ENCODE measurements around the gene TCERG1L.
"Not testable (repeated sequence)": the region's sequence is repeated elsewhere in the genome, so short reads cannot be mapped to it uniquely, and the experiment has no call there.

TCERG1L gene

GRCh38 chr10:131167036-131167860, 144.3 kb downstream of the TCERG1L start:
- no peak for DNase-seq (ENCODE audit: low read depth in 2 of 2)

GRCh38 chr10:131166486-131166885, 145.0 kb downstream of the TCERG1L start:
- DNase-seq (ENCODE audit: low read depth in 2 of 2): no peak

DNA sequence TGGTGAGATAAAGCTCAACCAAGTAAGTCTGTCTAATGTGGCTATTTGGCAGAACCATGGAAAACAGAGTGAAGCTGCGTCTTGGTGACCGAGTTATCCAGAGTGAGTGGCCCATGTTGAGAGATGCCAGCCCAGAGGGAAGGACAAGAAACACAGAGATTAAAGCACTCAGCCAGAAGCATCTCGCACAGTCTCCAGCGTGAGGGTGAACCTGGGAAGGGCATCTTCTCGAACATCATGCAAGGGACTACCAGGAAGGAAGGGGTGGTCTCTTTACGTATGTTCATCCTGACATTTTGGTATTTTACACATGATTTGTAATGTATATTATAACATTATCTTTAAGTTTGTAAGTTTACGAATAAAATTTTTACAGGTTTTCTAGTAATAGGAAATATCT, 146.4 kb downstream of the TCERG1L start:
- no peak for DNase-seq (ENCODE audit: low read depth in 2 of 2)

- no peak for DNase-seq (ENCODE audit: low read depth in 2 of 2)
Observed at GRCh38 chr10:131162866-131163843, 148.4 kb downstream of the TCERG1L start.

- no peak for DNase-seq (ENCODE audit: low read depth in 2 of 2)
Observed at GRCh38 chr10:131162211-131162610, 149.3 kb downstream of the TCERG1L start.

DNA sequence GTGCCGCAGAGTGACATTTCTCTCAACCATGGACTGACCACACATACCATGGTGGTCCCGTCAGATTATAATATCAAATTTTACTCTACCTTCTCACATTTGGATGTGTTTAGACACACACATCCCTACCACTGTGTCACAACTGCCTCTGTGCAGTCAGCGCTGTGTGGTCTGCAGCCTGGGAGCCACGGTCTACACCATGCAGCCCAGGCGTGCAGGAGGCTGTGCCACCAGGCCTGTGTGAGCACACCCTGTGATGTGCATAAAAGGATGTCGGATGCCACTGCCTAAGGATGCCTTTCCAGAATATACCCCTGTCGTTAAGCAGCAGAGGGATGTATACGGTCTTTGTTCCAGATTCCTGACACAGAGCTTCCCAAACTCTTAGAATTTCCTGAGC, 150.4 kb downstream of the TCERG1L start:
- no peak for DNase-seq (ENCODE audit: low read depth in 2 of 2)

GRCh38 chr10:131160219-131160875, 151.2 kb downstream of the TCERG1L start:
- no peak for DNase-seq (ENCODE audit: low read depth in 2 of 2)

DNA sequence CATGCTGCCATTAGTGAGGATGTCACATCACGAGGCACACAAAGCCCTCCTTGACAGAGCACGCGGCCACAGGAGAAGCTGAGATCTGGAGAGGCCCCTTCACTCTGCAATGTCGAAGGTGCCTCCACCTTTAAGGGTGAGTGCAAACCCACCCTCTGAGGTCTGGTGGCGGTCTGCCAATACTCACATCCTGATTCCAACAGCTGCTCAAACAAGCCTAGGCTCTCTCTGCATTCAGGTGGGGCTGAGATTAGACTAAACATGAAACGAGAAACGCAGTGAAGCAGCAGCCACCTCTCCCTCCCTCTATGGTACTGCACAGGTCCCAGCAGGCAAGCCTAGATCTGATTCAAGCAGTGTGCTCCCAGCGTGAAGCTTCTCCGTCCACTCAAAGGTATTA, 151.8 kb downstream of the TCERG1L start:
- DNase-seq (ENCODE audit: low read depth in 2 of 2): no peak

- DNase-seq (ENCODE audit: low read depth in 2 of 2): no peak
Observed at GRCh38 chr10:131158695-131159094, 152.8 kb downstream of the TCERG1L start.

GRCh38 chr10:131157899-131158298, 153.6 kb downstream of the TCERG1L start:
- DNase-seq (ENCODE audit: low read depth in 2 of 2): no peak

DNA sequence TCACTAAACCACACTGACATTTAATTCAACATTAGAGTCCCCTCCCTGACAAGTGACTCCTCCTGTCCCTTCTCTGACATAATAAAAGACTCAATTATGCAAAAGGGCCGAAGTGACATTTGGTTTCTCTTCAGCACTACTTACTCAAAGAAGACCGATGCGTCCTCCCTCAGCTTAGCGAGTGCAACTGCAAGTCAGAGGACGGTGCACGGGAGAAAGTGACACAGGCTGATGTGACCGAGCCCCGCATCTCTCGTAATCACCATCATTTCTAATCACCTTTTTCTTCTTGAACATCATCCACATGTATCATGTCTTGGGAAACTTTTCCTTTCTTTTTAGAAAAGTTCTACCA, 155.7 kb downstream of the TCERG1L start:
- DNase-seq (ENCODE audit: low read depth in 2 of 2): no peak

- no peak for DNase-seq (ENCODE audit: low read depth in 2 of 2)
Observed at GRCh38 chr10:131155218-131155875, 156.2 kb downstream of the TCERG1L start.

- DNase-seq (ENCODE audit: low read depth in 2 of 2): no peak
Observed at GRCh38 chr10:131154306-131155025, 157.1 kb downstream of the TCERG1L start.

- not testable (repeated sequence) for DNase-seq (ENCODE audit: low read depth in 2 of 2)
Observed at GRCh38 chr10:131152456-131152855, 159.1 kb downstream of the TCERG1L start.

DNA sequence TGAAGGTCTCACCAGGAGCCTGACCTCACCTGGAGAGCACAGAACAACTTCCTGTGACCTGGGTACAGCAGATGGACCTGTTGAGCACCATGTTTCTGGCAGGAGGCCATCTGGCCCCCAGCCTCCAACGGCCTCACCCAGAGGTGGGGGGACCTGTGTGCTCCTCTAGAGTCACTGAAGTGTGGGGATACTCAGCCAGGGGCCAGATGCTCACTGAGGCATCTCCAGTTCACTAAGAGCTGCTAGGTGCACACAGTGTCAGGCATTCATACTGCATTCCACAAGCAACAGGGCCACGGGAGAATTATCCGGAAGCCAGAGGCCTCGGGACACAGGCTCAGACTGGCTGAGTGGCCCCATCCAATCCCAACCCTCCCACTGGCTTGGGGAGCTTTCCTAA, 161.4 kb downstream of the TCERG1L start:
- no peak for DNase-seq (ENCODE audit: low read depth in 2 of 2)

GRCh38 chr10:131149586-131149985, 161.9 kb downstream of the TCERG1L start:
- DNase-seq (ENCODE audit: low read depth in 2 of 2): no peak

- DNase-seq (ENCODE audit: low read depth in 2 of 2): no peak
Observed at GRCh38 chr10:131149111-131149510, 162.4 kb downstream of the TCERG1L start.

- no peak for DNase-seq (ENCODE audit: low read depth in 2 of 2)
Observed at GRCh38 chr10:131148270-131148669, 163.3 kb downstream of the TCERG1L start.

GRCh38 chr10:131147301-131147975, 164.1 kb downstream of the TCERG1L start:
- no peak for DNase-seq (ENCODE audit: low read depth in 2 of 2)

DNA sequence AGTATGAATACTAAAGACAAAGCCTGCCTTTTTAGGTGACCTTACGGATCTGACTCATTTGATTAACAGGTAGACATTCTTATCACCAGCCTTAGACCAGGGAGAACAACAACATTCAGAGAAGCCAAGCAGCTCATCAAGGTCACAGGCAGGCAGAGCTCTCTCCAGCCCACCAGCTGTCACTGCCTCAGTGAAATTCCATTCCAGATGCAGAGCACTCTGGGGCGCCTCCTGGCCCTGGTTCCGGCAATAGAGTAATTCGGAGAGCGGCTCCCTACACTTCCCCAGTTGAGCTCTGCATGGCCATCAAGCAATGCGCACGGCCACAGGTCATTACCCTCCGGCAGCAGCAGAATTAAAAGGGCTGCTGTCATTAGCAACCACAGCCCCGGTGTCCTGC, 164.7 kb downstream of the TCERG1L start:
- no peak for DNase-seq (ENCODE audit: low read depth in 2 of 2)
